ENCODE data around the gene CCDC90B. TPM values are rescaled to one million over a fixed set of nuclear protein-coding genes. Genes with fewer than 3 reads are reported as not detected.

The CCDC90B gene
- total and polyA plus RNA-seq, 2 donors (not counting 1 experiment from before 2014, with no cell fraction given) = 66.2 to 109 TPM

GRCh38 chr11:83222499-83222898 is 63.7 kb downstream of the CCDC90B start:
- Histone ChIP-seq H3K4me1 (ENCODE audit: control insufficient read depth, extremely low read depth, insufficient read depth, low read length) (no peaks in the 10 kb centered on the region), H4K20me1 (ENCODE audit: control insufficient read depth, extremely low read depth, insufficient read depth, low read length) (no peaks in the 10 kb centered on the region), H3K9me3 (ENCODE audit: control insufficient read depth, insufficient read depth, low read depth, low read length) (no peaks in the 10 kb centered on the region), H3K9ac (ENCODE audit: insufficient read depth, low read length) (no peak overlapping the region), H2AFZ (ENCODE audit: low read length) (no peak overlapping the region), H3K36me3 (ENCODE audit: control insufficient read depth, insufficient read depth, low read length) (no peaks in the 10 kb centered on the region), H3K4me2 (ENCODE audit: extremely low read depth, insufficient read depth, low read length) (no peak overlapping the region), H3K79me2 (ENCODE audit: control insufficient read depth, insufficient read depth, low read length) (no peaks in the 10 kb centered on the region), H3K27me3 (ENCODE audit: control insufficient read depth, insufficient read depth, low read length) (no peaks in the 10 kb centered on the region), H3K27ac (ENCODE audit: insufficient read depth, low read length) (no peak overlapping the region), H3K4me3 (replicated peaks in 1 of 4; ENCODE audit: control extremely low read depth in 1 of 4, insufficient read depth in 1 of 4, low read depth in 3 of 4, low read length in 4 of 4) (no peak overlapping the region)
- no peak for TF ChIP-seq EZH2 (IDR thresholded peaks at IDR 0.05; ENCODE audit: low read length, missing control alignments)
- TF ChIP-seq, protein P1, sequence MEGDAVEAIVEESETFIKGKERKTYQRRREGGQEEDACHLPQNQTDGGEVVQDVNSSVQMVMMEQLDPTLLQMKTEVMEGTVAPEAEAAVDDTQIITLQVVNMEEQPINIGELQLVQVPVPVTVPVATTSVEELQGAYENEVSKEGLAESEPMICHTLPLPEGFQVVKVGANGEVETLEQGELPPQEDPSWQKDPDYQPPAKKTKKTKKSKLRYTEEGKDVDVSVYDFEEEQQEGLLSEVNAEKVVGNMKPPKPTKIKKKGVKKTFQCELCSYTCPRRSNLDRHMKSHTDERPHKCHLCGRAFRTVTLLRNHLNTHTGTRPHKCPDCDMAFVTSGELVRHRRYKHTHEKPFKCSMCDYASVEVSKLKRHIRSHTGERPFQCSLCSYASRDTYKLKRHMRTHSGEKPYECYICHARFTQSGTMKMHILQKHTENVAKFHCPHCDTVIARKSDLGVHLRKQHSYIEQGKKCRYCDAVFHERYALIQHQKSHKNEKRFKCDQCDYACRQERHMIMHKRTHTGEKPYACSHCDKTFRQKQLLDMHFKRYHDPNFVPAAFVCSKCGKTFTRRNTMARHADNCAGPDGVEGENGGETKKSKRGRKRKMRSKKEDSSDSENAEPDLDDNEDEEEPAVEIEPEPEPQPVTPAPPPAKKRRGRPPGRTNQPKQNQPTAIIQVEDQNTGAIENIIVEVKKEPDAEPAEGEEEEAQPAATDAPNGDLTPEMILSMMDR (conservative IDR thresholded peaks at IDR 0.05 in 1 of 2, IDR thresholded peaks at IDR 0.05 in 1 of 2; ENCODE audit: low read depth in 1 of 2, low read length in 2 of 2) = no peak
- peak in 1 of 2 donors; percentile 30 for DNase-seq (ENCODE audit: low read depth in 2 of 2)

GRCh38 chr11:83221694-83222093 is 64.5 kb downstream of the CCDC90B start:
- H3K9ac ChIP-seq (ENCODE audit: insufficient read depth, low read length) = no peak overlapping the region
- no peak overlapping the region for H3K4me2 ChIP-seq (ENCODE audit: extremely low read depth, insufficient read depth, low read length)
- H3K27ac ChIP-seq (ENCODE audit: insufficient read depth, low read length) = no peak overlapping the region

GRCh38 chr11:83220260-83220659 is 65.9 kb downstream of the CCDC90B start:
- Histone ChIP-seq H3K9ac (ENCODE audit: insufficient read depth, low read length) (no peak overlapping the region), H3K36me3 (ENCODE audit: control insufficient read depth, insufficient read depth, low read length) (no peaks in the 10 kb centered on the region), H3K4me2 (ENCODE audit: extremely low read depth, insufficient read depth, low read length) (no peak overlapping the region), H3K4me3 (replicated peaks in 1 of 4; ENCODE audit: control extremely low read depth in 1 of 4, insufficient read depth in 1 of 4, low read depth in 3 of 4, low read length in 4 of 4) (no peak overlapping the region), H3K9me3 (ENCODE audit: control insufficient read depth, insufficient read depth, low read depth, low read length) (no peaks in the 10 kb centered on the region), H3K27me3 (ENCODE audit: control insufficient read depth, insufficient read depth, low read length) (no peaks in the 10 kb centered on the region), H3K79me2 (ENCODE audit: control insufficient read depth, insufficient read depth, low read length) (no peaks in the 10 kb centered on the region), H4K20me1 (ENCODE audit: control insufficient read depth, extremely low read depth, insufficient read depth, low read length) (no peaks in the 10 kb centered on the region), H3K4me1 (ENCODE audit: control insufficient read depth, extremely low read depth, insufficient read depth, low read length) (no peaks in the 10 kb centered on the region), H2AFZ (ENCODE audit: low read length) (no peak overlapping the region), H3K27ac (ENCODE audit: insufficient read depth, low read length) (no peak overlapping the region)
- peak in 1 of 2 donors; percentile 39 for DNase-seq (ENCODE audit: low read depth in 2 of 2)
- TF ChIP-seq, protein P1 (conservative IDR thresholded peaks at IDR 0.05 in 1 of 2, IDR thresholded peaks at IDR 0.05 in 1 of 2; ENCODE audit: low read depth in 1 of 2, low read length in 2 of 2) = no peak
- no peak for TF ChIP-seq EZH2 (IDR thresholded peaks at IDR 0.05; ENCODE audit: low read length, missing control alignments)

More at GRCh38 chr11:83221694-83222093, 64.5 kb downstream of the CCDC90B start:
- DNase-seq (ENCODE audit: low read depth in 2 of 2) = no peak
- no peak overlapping the region for H3K4me3 ChIP-seq (replicated peaks in 1 of 4; ENCODE audit: control extremely low read depth in 1 of 4, insufficient read depth in 1 of 4, low read depth in 3 of 4, low read length in 4 of 4)
- no peaks in the 10 kb centered on the region for H3K9me3 ChIP-seq (ENCODE audit: control insufficient read depth, insufficient read depth, low read depth, low read length)
- no peaks in the 10 kb centered on the region for H3K36me3 ChIP-seq (ENCODE audit: control insufficient read depth, insufficient read depth, low read length)
- H2AFZ ChIP-seq (ENCODE audit: low read length) = no peak overlapping the region
- TF ChIP-seq, protein P1 (conservative IDR thresholded peaks at IDR 0.05 in 1 of 2, IDR thresholded peaks at IDR 0.05 in 1 of 2; ENCODE audit: low read depth in 1 of 2, low read length in 2 of 2) = no peak
- TF ChIP-seq EZH2 (IDR thresholded peaks at IDR 0.05; ENCODE audit: low read length, missing control alignments) = no peak
- no peaks in the 10 kb centered on the region for H3K79me2 ChIP-seq (ENCODE audit: control insufficient read depth, insufficient read depth, low read length)
- H3K27me3 ChIP-seq (ENCODE audit: control insufficient read depth, insufficient read depth, low read length) = no peaks in the 10 kb centered on the region
- H4K20me1 ChIP-seq (ENCODE audit: control insufficient read depth, extremely low read depth, insufficient read depth, low read length) = no peaks in the 10 kb centered on the region
- H3K4me1 ChIP-seq (ENCODE audit: control insufficient read depth, extremely low read depth, insufficient read depth, low read length) = no peaks in the 10 kb centered on the region
